Measurements from ENCODE around the gene LRRC52. TPM values are rescaled to one million over a fixed set of nuclear protein-coding genes. Genes with fewer than 3 reads are reported as not detected.

The LRRC52 gene
- total and polyA plus RNA-seq, 2 of the 13 experiments (the other 11 are each of a cell fraction or from before 2014, with no cell fraction given): not detected

GRCh38 chr1:165551469-165551868 is 7.7 kb downstream of the LRRC52 start:
- DNase-seq (ENCODE audit: low spot score) (no peak), FAIRE-seq (no peak), ATAC-seq (no peak)
- no peaks in the 10 kb centered on the region for H3K9me3 ChIP-seq (ENCODE audit: low read length)
- H3K36me3 ChIP-seq (replicated peaks in 1 of 2; ENCODE audit: control insufficient read depth in 1 of 2, insufficient read depth in 2 of 2, low read length in 2 of 2): no peaks in the 10 kb centered on the region
- in situ Hi-C loops (cut with HindIII; ENCODE audit: extremely low pct_ligation_motif_present, low pct_unique_long_range_greater_than_20kb) (no loop called here), intact Hi-C loops (cut with micrococcal nuclease; ENCODE audit: unreplicated experiment) (no loop called here)
- H3K79me2 ChIP-seq (ENCODE audit: insufficient read depth, low read length): no peaks in the 10 kb centered on the region
- no peaks in the 10 kb centered on the region for H4K20me1 ChIP-seq (ENCODE audit: insufficient read depth, low read length)
- POLR2A ChIA-PET: no interaction called here
- CTCF ChIA-PET (ENCODE audit: low intra/inter-chr PET ratio, low total read pairs): no interaction called here
- BruUV-seq (replicated peaks): no TSS peak
- no peak overlapping the region for H3K27ac ChIP-seq (ENCODE audit: extremely low read length, insufficient read depth, low read length)
- H3K4me2 ChIP-seq (ENCODE audit: low read depth, low read length): no peak overlapping the region
- H3K9ac ChIP-seq (ENCODE audit: insufficient read depth, low read depth, low read length): no peak overlapping the region
- no peak overlapping the region for H2AFZ ChIP-seq (ENCODE audit: low read length)
- H3K4me1 ChIP-seq (ENCODE audit: insufficient read depth, low read length): no peaks in the 10 kb centered on the region
- 0% methylated on average over 3 of the region's 3 CpGs for WGBS (ENCODE audit: low lambda C conversion rate)
- H3K27me3 ChIP-seq (ENCODE audit: control insufficient read depth in 1 of 2, insufficient read depth in 2 of 2, low read length in 2 of 2): no peaks in the 10 kb centered on the region
- H3K4me3 ChIP-seq (replicated peaks in 1 of 3; ENCODE audit: insufficient read depth in 1 of 3, low read depth in 2 of 3, low read length in 3 of 3): no peak overlapping the region
- no peak for TF ChIP-seq MTF1 (CRISPR knock-in tag; IDR thresholded peaks at IDR 0.05)
- no peak for TF ChIP-seq GLMP (CRISPR knock-in tag; IDR thresholded peaks at IDR 0.05; ENCODE audit: borderline replicate concordance)
- TF ChIP-seq SMYD3 (CRISPR knock-in tag; IDR thresholded peaks at IDR 0.05): no peak
- TF ChIP-seq FIP1L1 (IDR thresholded peaks at IDR 0.05; ENCODE audit: borderline replicate concordance, insufficient read depth, low read depth, low read length): no peak
- no peak for TF ChIP-seq NR2F2 (IDR thresholded peaks at IDR 0.05; ENCODE audit: borderline replicate concordance, low read depth)
- no peak for TF ChIP-seq ZNF512B (CRISPR knock-in tag; IDR thresholded peaks at IDR 0.05; ENCODE audit: borderline replicate concordance)
- no peak for TF ChIP-seq HMG20B (CRISPR knock-in tag; conservative IDR thresholded peaks at IDR 0.05)
- no peak for TF ChIP-seq ZNF414 (CRISPR knock-in tag; IDR thresholded peaks at IDR 0.05)
- TF ChIP-seq ZXDC (CRISPR knock-in tag; IDR thresholded peaks at IDR 0.05): no peak
- no peak for TF ChIP-seq SNAPC2 (CRISPR knock-in tag; IDR thresholded peaks at IDR 0.05)
- TF ChIP-seq ZNF678 (CRISPR knock-in tag; IDR thresholded peaks at IDR 0.05): no peak
- TF ChIP-seq SRSF1 (optimal IDR thresholded peaks at IDR 0.05; ENCODE audit: low read depth, low read length): no peak
- no peak for TF ChIP-seq ADNP (CRISPR knock-in tag; IDR thresholded peaks at IDR 0.05)
- TF ChIP-seq ZNF512 (CRISPR knock-in tag; IDR thresholded peaks at IDR 0.05): no peak
- TF ChIP-seq TOPORS (CRISPR knock-in tag; IDR thresholded peaks at IDR 0.05): no peak
- TF ChIP-seq CAMTA2 (CRISPR knock-in tag; IDR thresholded peaks at IDR 0.05; ENCODE audit: borderline replicate concordance): no peak
- TF ChIP-seq MZF1 (CRISPR knock-in tag; IDR thresholded peaks at IDR 0.05; ENCODE audit: borderline replicate concordance): no peak

Data from HepG2 (cell line).